ENCODE results near the gene DUSP1. TPM values are rescaled to one million over a fixed set of nuclear protein-coding genes. Genes with fewer than 3 reads are reported as not detected.

The DUSP1 gene
- total RNA-seq, 1 donor from 2014 or later = 6.4 TPM

- intact Hi-C loops (cut with micrococcal nuclease) = no loop called here
Observed at GRCh38 chr5:172782169-172783039, 11.4 kb upstream of the DUSP1 start.

GRCh38 chr5:172779691-172780341 lies 8.8 kb upstream of the DUSP1 start:
- intact Hi-C loops (cut with micrococcal nuclease) = no loop called here

GRCh38 chr5:172777881-172778814 lies 7.2 kb upstream of the DUSP1 start:
- intact Hi-C loops (cut with micrococcal nuclease) = loop anchor here (1.0 to 2.0 kb wide), 3 partner anchors 29 to 181 kb away; partner anchors contain the start of genes ERGIC1 and RPL26L1

GRCh38 chr5:172776235-172776594 lies 5.2 kb upstream of the DUSP1 start:
- intact Hi-C loops (cut with micrococcal nuclease) = loop anchor here (2.0 kb wide), 1 partner anchor 183 kb away; the partner anchor contains the start of gene RPL26L1

- intact Hi-C loops (cut with micrococcal nuclease) = loop anchor here (2.0 kb wide), 1 partner anchor 183 kb away; the partner anchor contains the start of gene RPL26L1
Observed at GRCh38 chr5:172775326-172776234, 4.6 kb upstream of the DUSP1 start.

GRCh38 chr5:172774561-172775315 lies 3.7 kb upstream of the DUSP1 start:
- intact Hi-C loops (cut with micrococcal nuclease) = loop anchor here (5.0 kb wide), 1 partner anchor 1387 kb away; the partner anchor contains the start of gene NPM1

- intact Hi-C loops (cut with micrococcal nuclease) = loop anchor here (5.0 kb wide), 1 partner anchor 1386 kb away; the partner anchor contains the start of gene NPM1
Observed at GRCh38 chr5:172773481-172774469, 2.8 kb upstream of the DUSP1 start.

- intact Hi-C loops (cut with micrococcal nuclease) = loop anchor here (1.0 to 5.0 kb wide), 4 partner anchors 35 to 1385 kb away; partner anchors contain the start of gene NPM1
Observed at GRCh38 chr5:172772112-172772906, 1.3 kb upstream of the DUSP1 start.

- intact Hi-C loops (cut with micrococcal nuclease) = loop anchor here (1.0 to 5.0 kb wide), 6 partner anchors 36 to 1384 kb away; partner anchors contain the start of genes BNIP1 and NPM1
Observed at GRCh38 chr5:172771439-172772111, 580 bp upstream of the DUSP1 start.

- intact Hi-C loops (cut with micrococcal nuclease) = loop anchor here (2.0 to 5.0 kb wide), 3 partner anchors 162 to 1383 kb away; partner anchors contain the start of genes BNIP1 and NPM1
Observed at GRCh38 chr5:172770374-172770674, 671 bp downstream of the DUSP1 start.

GRCh38 chr5:172769616-172770373 lies 1.2 kb downstream of the DUSP1 start:
- intact Hi-C loops (cut with micrococcal nuclease) = loop anchor here (2.0 to 5.0 kb wide), 5 partner anchors 163 to 1382 kb away; partner anchors contain the start of genes BNIP1, NPM1 and STK10

- intact Hi-C loops (cut with micrococcal nuclease) = loop anchor here (5.0 kb wide), 2 partner anchors 582 to 657 kb away; partner anchors contain the start of gene STK10
Observed at GRCh38 chr5:172769342-172769615, 1.7 kb downstream of the DUSP1 start.

- intact Hi-C loops (cut with micrococcal nuclease) = loop anchor here (5.0 kb wide), 2 partner anchors 581 to 656 kb away; partner anchors contain the start of gene STK10
Observed at GRCh38 chr5:172768573-172769341, 2.2 kb downstream of the DUSP1 start.

GRCh38 chr5:172768098-172768572 lies 2.9 kb downstream of the DUSP1 start:
- intact Hi-C loops (cut with micrococcal nuclease) = loop anchor here (5.0 kb wide), 2 partner anchors 581 to 656 kb away; partner anchors contain the start of gene STK10

Data from T-helper 2 cell treated with Interferon-gamma antibody and Interleukin-4, amounts not matched to agents 100 ng/mL and 5 ng/mL, for 36 hours (primary cell).